Fibroblast of pulmonary artery (primary cell): Measurements from ENCODE around the gene KRTAP4-6.

Experiments
- DNase-seq: peaks from one replicate; pipeline ENCODE4 v3.0.0-alpha.2; 2010; ENCODE audit warnings: low read depth
- H3K4me3 ChIP-seq: replicated peaks from 2 replicates; pipeline ENCODE4 v1.5.1; 2011; ENCODE audit warnings: low read depth, mild to moderate bottlenecking, control low read depth, low read length, moderate library complexity
- TF ChIP-seq, protein P1 (sequence below): IDR thresholded peaks from 2 replicates; pipeline ENCODE4 v1.5.1; 2011; ENCODE audit warnings: mild to moderate bottlenecking, control low read depth, low read length, inconsistent platforms; ENCODE audit errors: missing control alignments

The KRTAP4-6 gene

DNA sequence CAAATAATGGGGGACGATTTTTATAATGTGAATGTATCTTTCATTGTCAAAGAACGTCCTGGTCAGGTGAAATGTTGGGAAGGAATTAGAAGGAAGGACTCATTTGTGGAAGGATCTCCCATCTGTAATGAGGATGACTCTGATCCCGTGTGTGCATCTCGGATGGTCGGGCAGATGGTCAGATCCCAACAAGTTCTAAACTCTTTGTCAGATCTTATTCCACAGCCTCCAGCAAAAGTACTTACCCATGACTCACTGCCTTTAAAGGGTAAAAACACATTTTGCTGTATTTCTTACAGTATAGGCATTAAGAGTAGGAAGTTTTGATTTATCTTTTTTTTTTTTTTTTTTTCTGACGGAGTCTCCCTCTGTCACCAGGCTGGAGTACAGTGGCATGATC lies 41.9 kb downstream of the KRTAP4-6 start:
- TF ChIP-seq, protein P1, sequence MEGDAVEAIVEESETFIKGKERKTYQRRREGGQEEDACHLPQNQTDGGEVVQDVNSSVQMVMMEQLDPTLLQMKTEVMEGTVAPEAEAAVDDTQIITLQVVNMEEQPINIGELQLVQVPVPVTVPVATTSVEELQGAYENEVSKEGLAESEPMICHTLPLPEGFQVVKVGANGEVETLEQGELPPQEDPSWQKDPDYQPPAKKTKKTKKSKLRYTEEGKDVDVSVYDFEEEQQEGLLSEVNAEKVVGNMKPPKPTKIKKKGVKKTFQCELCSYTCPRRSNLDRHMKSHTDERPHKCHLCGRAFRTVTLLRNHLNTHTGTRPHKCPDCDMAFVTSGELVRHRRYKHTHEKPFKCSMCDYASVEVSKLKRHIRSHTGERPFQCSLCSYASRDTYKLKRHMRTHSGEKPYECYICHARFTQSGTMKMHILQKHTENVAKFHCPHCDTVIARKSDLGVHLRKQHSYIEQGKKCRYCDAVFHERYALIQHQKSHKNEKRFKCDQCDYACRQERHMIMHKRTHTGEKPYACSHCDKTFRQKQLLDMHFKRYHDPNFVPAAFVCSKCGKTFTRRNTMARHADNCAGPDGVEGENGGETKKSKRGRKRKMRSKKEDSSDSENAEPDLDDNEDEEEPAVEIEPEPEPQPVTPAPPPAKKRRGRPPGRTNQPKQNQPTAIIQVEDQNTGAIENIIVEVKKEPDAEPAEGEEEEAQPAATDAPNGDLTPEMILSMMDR: no peak
- no peak overlapping the region for H3K4me3 ChIP-seq
- DNase-seq: no peak

DNA sequence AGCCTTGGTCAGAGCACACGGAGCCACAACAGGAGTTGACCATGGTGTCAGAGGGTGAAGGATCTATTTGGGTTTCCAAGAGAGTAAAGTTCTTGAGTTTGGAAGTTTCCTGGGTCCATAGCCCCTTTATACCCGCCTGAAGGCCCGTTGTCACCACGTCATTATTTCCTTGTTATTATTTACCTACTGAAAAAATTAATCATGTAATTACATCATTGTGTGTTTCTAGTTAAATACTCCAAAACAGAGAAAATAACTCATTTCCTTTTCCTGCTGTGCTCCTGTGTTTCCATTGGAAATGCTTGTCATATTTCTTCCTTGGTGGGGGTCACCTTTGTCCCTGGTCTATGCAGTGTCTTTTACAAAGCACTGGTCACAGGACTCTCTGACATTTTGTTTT lies 42.3 kb downstream of the KRTAP4-6 start, which contains the start of gene KRTAP4-8:
TSS of gene KRTAP4-8 (minus strand) at position 101 of the 400 bp plus-strand sequence. CDS start at position 43, 58 bp downstream.
- no peak for DNase-seq
- H3K4me3 ChIP-seq: no peak within 1 kb of the TSS
- TF ChIP-seq, protein P1: no peak

DNA sequence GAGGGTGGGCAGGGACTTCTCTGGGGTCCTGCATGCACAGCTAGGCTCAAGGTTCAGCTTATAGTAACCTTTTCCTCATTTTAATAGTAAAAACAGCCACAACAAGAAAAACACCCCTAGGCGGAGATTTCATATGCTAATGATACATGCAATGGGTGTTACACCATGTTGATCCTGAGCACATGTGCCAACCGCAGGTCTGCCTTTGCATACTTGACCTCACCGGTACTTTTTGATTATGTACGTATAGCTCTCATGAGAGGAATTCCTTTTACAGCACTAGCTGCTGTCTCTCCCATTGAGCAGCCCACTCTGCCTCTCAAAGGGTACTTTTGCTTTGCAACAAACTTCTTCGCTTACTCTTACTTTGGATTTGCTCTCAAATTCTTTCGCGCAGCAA lies 44.3 kb downstream of the KRTAP4-6 start:
- TF ChIP-seq, protein P1: no peak
- DNase-seq: no peak
- H3K4me3 ChIP-seq: no peak overlapping the region
